GM18858 (cell line): ENCODE results near the gene FAH.
"Not testable (repeated sequence)": the region's sequence is repeated elsewhere in the genome, so short reads cannot be mapped to it uniquely, and the experiment has no call there.

Source experiments
- ATAC-seq: cut with Tn5 transposase; IDR thresholded peaks from one replicate; pipeline ENCODE4 v1.9.1; 2021; ENCODE audit not compliant: unreplicated experiment

FAH gene

GRCh38 chr15:80152896-80153876, at the start of gene FAH:
Gene FAH, plus strand, starts transcription at chr15:80152999. Its CDS starts 56 bp downstream, at chr15:80153055.
- ATAC-seq: no peak

- ATAC-seq: no peak
These were observed 47.6 kb upstream of the FAH start for GRCh38 chr15:80105193-80105592.

GRCh38 chr15:80105595-80105994, 47.2 kb upstream of the FAH start:
- ATAC-seq: no peak

GRCh38 chr15:80106051-80106450, 46.7 kb upstream of the FAH start:
- no peak for ATAC-seq

GRCh38 chr15:80107204-80107603, 45.6 kb upstream of the FAH start:
- no peak for ATAC-seq

- no peak for ATAC-seq
These were observed 45.0 kb upstream of the FAH start for GRCh38 chr15:80107774-80108173.

GRCh38 chr15:80109388-80109787, 43.4 kb upstream of the FAH start:
- ATAC-seq: no peak

GRCh38 chr15:80110920-80111319, 41.9 kb upstream of the FAH start:
- ATAC-seq: no peak

GRCh38 chr15:80114114-80114513, 38.7 kb upstream of the FAH start:
- no peak for ATAC-seq

GRCh38 chr15:80115021-80115420, 37.8 kb upstream of the FAH start:
- no peak for ATAC-seq

GRCh38 chr15:80118956-80119355, 33.8 kb upstream of the FAH start:
- ATAC-seq: no peak

- ATAC-seq: no peak
These were observed 32.2 kb upstream of the FAH start for GRCh38 chr15:80120636-80121035.

GRCh38 chr15:80121546-80121945, 31.3 kb upstream of the FAH start:
- no peak for ATAC-seq

GRCh38 chr15:80123034-80123433, 29.8 kb upstream of the FAH start:
- no peak for ATAC-seq

GRCh38 chr15:80127253-80127652, 25.5 kb upstream of the FAH start:
- ATAC-seq: not testable (repeated sequence)

- ATAC-seq: no peak
These were observed 24.9 kb upstream of the FAH start for GRCh38 chr15:80127911-80128310.

GRCh38 chr15:80132382-80132781, 20.4 kb upstream of the FAH start:
- ATAC-seq: no peak

- ATAC-seq: no peak
These were observed 15.9 kb upstream of the FAH start for GRCh38 chr15:80136854-80137253.

- no peak for ATAC-seq
These were observed 13.8 kb upstream of the FAH start for GRCh38 chr15:80138961-80139360.

- no peak for ATAC-seq
These were observed 11.9 kb upstream of the FAH start for GRCh38 chr15:80140909-80141308.

GRCh38 chr15:80141916-80142598, 10.7 kb upstream of the FAH start:
- ATAC-seq: no peak

GRCh38 chr15:80142646-80143045, 10.2 kb upstream of the FAH start:
- ATAC-seq: no peak
